ENCODE measurements around the gene UACA. TPM values are rescaled to one million over a fixed set of nuclear protein-coding genes. Genes with fewer than 3 reads are reported as not detected.

UACA gene
- total and polyA plus RNA-seq, 2 of the 8 experiments (the other 6 are each of a cell fraction or from before 2014, with no cell fraction given): 28.6 to 38.9 TPM

DNA sequence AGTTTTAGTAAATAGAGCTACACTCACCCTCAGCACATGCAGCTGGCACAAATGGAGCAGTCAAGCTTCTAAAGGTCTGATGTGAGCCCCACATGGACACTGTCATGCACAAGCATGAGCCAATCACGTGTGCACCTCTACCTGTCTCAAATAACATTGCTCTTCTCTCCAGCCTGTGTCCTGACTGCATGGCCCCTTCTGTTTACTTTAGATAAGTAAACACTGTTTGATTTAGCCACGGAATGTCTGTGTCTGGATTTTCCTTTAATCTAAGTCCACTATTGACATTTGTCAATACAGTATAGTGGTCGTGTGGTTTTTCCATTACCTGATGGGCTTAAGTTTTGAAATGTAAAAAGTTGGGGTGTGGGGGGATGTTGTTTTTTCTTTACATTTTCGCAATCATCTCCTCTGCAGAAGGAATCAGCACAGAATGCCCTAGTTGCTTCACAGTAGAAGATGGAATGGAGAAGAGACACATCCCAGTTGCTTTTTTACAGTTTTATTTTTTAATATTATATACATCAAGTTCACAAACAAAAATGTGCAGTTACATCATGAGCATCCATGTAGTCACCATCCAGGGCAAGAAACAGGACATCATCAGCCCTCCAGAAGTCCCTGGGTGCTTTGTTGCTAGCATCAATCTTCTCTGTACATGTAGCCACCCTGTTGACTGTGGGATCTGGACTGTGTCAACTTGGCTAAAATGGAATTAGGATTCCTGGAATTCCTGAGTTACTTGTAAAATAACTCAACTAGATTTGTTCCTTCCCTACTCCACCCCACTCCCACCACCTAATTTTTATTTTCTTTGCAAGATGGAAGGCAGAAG lies 146.1 kb downstream of the UACA start:
- H3K14ac ChIP-seq (ENCODE audit: insufficient read length): no peak overlapping the region
- no peak overlapping the region for H2BK12ac ChIP-seq (ENCODE audit: low read depth, low read length)
- no peak overlapping the region for H2BK5ac ChIP-seq (ENCODE audit: low read depth, low read length)
- no peak overlapping the region for H2AFZ ChIP-seq (ENCODE audit: low read length)
- no peaks in the 10 kb centered on the region for H3K36me3 ChIP-seq (ENCODE audit: control insufficient read depth in 2 of 4, insufficient read depth in 4 of 4, low read length in 3 of 4)
- peaks cover 0 to 5% (median 3%) of the 10 kb centered on the region in 4 experiments; a peak in 3 of 7 replicates for H3K4me1 ChIP-seq (replicated peaks in 1 of 4; ENCODE audit: control insufficient read depth in 3 of 4, insufficient read depth in 4 of 4, low read length in 3 of 4)
- no peak overlapping the region for H3K27ac ChIP-seq (ENCODE audit: low read depth, low read length)
- H3K4ac ChIP-seq (replicated peaks; ENCODE audit: insufficient read length, low read depth, low read length): no peak overlapping the region
- no peak overlapping the region for H4K91ac ChIP-seq (replicated peaks; ENCODE audit: insufficient read length, low read length)
- no peak overlapping the region for H2BK20ac ChIP-seq (ENCODE audit: low read length)
- ChIA-PET CTCF (ENCODE audit: partially characterized antibody) (interaction anchor here (0.8 to 1.7 kb wide), 2 partner anchors 11 to 32 kb away, joined by 3 to 6 read pairs; no protein-coding TSS in a partner anchor), POLR2A (ENCODE audit: partially characterized antibody) (interaction anchor here (1.0 to 1.2 kb wide), 2 partner anchors 11 kb away, joined by 3 to 4 read pairs; no protein-coding TSS in a partner anchor)
- H4K8ac ChIP-seq (ENCODE audit: extremely low read depth, insufficient read depth, low read length): no peak overlapping the region
- H3K56ac ChIP-seq (replicated peaks; ENCODE audit: insufficient read length, low read depth, low read length): no peak overlapping the region
- TF ChIP-seq TAF7 (optimal IDR thresholded peaks at IDR 0.05; ENCODE audit: borderline replicate concordance, low read depth, low read length) (no peak), EP300 (IDR thresholded peaks at IDR 0.05; ENCODE audit: borderline replicate concordance in 1 of 2, low read depth in 2 of 2, low read length in 2 of 2) (no peak), SIRT6 (IDR thresholded peaks at IDR 0.05; ENCODE audit: low read length) (no peak), HDAC6 (IDR thresholded peaks at IDR 0.05; ENCODE audit: low read depth, low read length) (no peak), RBBP5 (IDR thresholded peaks at IDR 0.05; ENCODE audit: borderline replicate concordance, low read depth, low read length) (no peak), TBP (IDR thresholded peaks at IDR 0.05; ENCODE audit: low read depth, low read length) (no peak), SUZ12 (IDR thresholded peaks at IDR 0.05; ENCODE audit: low read length) (no peak), EGR1 (IDR thresholded peaks at IDR 0.05; ENCODE audit: borderline replicate concordance, low read depth, low read length) (no peak)
- TF ChIP-seq, protein P1, sequence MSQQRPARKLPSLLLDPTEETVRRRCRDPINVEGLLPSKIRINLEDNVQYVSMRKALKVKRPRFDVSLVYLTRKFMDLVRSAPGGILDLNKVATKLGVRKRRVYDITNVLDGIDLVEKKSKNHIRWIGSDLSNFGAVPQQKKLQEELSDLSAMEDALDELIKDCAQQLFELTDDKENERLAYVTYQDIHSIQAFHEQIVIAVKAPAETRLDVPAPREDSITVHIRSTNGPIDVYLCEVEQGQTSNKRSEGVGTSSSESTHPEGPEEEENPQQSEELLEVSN (IDR thresholded peaks at IDR 0.05): no peak
- TF ChIP-seq, protein P2, sequence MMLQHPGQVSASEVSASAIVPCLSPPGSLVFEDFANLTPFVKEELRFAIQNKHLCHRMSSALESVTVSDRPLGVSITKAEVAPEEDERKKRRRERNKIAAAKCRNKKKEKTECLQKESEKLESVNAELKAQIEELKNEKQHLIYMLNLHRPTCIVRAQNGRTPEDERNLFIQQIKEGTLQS (IDR thresholded peaks at IDR 0.05; ENCODE audit: insufficient read depth, low read depth, low read length): no peak
- no peak overlapping the region for H4K5ac ChIP-seq (ENCODE audit: insufficient read length, low read depth, low read length)
- H3K79me1 ChIP-seq (ENCODE audit: low read depth, low read length): no peaks in the 10 kb centered on the region
- H2BK120ac ChIP-seq (replicated peaks; ENCODE audit: low read depth, low read length): no peak overlapping the region
- no peak overlapping the region for H2BK15ac ChIP-seq (ENCODE audit: low read length)
- H3K79me2 ChIP-seq (ENCODE audit: control insufficient read depth in 1 of 2, insufficient read depth in 2 of 2, low read length in 2 of 2): no peaks in the 10 kb centered on the region
- no peak overlapping the region for H3K18ac ChIP-seq (ENCODE audit: extremely low read depth, low read length)
- H3K27me3 ChIP-seq (replicated peaks in 1 of 4; ENCODE audit: control insufficient read depth in 3 of 4, extremely low read depth in 1 of 4, insufficient read depth in 3 of 4, low read length in 3 of 4): no peaks in the 10 kb centered on the region
- H3K23ac ChIP-seq (ENCODE audit: insufficient read length): no peak overlapping the region
- peaks cover 0 to 3% of the 10 kb centered on the region in 2 experiments; a peak in 2 of 4 replicates for H3K9me3 ChIP-seq (ENCODE audit: insufficient read depth in 2 of 2, low read depth in 1 of 2, low read length in 1 of 2)
- H3K9ac ChIP-seq (replicated peaks in 1 of 4; ENCODE audit: extremely low read depth in 1 of 4, low read depth in 3 of 4, low read length in 3 of 4): no peak overlapping the region
- no peak overlapping the region for H2AK5ac ChIP-seq (ENCODE audit: low read depth, low read length)
- H3K4me2 ChIP-seq (ENCODE audit: insufficient read depth in 1 of 2, low read depth in 2 of 2, low read length in 2 of 2): no peak overlapping the region
- no peak overlapping the region for H3K4me3 ChIP-seq (ENCODE audit: extremely low read depth in 1 of 4, insufficient read depth in 2 of 4, low read depth in 3 of 4, low read length in 4 of 4)
- H3K23me2 ChIP-seq (ENCODE audit: low read depth, low read length): no peaks in the 10 kb centered on the region
- WGBS, 2 experiments (ENCODE audit: extremely low coverage in 1 of 2, insufficient coverage in 1 of 2, insufficient read length in 1 of 2, insufficient replicate concordance in 2 of 2, low coverage in 1 of 2, low lambda C conversion rate in 2 of 2, missing lambda C conversion rate in 1 of 2): 81% methylated on average over 4 of the region's 4 CpGs; no CpG with 5 or more reads in 1 of the 2 experiments
- DNase-seq (ENCODE audit: low read depth in 1 of 2, low spot score in 2 of 2) (no peak), FAIRE-seq (no peak)
- no peaks in the 10 kb centered on the region for H4K20me1 ChIP-seq (replicated peaks in 1 of 2; ENCODE audit: control insufficient read depth in 1 of 2, insufficient read depth in 2 of 2, low read length in 2 of 2)
